HT1080 (cell line): Measurements from ENCODE around the gene KLF2. TPM values are rescaled to one million over a fixed set of nuclear protein-coding genes. Genes with fewer than 3 reads are reported as not detected.
"Not testable (repeated sequence)": the region's sequence is repeated elsewhere in the genome, so short reads cannot be mapped to it uniquely, and the experiment has no call there.

ENCODE experiments used
- DNase-seq: peaks from one replicate; pipeline ENCODE4 v3.0.0-alpha.2; 2015; ENCODE audit warnings: low read depth
- polyA plus RNA-seq, 2 experiments: library from polyadenylated mRNA; depleted of rRNA; stranded (reverse); fragments of >200 nt; gene quantifications; 2 replicates each; pipeline ENCODE4 v1.2.3, GENCODE V29; 2015
- total RNA-seq: library from RNA; depleted of rRNA; stranded (reverse); fragments of >200 nt; shearing (Covaris generic); gene quantifications from 2 replicates; pipeline ENCODE4 v1.2.3, GENCODE V29; 2014; rRNA removed

The KLF2 gene
- total RNA-seq: 15.6 and 37.9 TPM in 2 replicates
- 71.4 and 89.3 TPM in 2 replicates for polyA plus RNA-seq (2015; cell fraction: cytosol; rRNA removed)
- polyA plus RNA-seq (2015; cell fraction: nucleus; rRNA removed): 73.6 and 96.5 TPM in 2 replicates

DNA sequence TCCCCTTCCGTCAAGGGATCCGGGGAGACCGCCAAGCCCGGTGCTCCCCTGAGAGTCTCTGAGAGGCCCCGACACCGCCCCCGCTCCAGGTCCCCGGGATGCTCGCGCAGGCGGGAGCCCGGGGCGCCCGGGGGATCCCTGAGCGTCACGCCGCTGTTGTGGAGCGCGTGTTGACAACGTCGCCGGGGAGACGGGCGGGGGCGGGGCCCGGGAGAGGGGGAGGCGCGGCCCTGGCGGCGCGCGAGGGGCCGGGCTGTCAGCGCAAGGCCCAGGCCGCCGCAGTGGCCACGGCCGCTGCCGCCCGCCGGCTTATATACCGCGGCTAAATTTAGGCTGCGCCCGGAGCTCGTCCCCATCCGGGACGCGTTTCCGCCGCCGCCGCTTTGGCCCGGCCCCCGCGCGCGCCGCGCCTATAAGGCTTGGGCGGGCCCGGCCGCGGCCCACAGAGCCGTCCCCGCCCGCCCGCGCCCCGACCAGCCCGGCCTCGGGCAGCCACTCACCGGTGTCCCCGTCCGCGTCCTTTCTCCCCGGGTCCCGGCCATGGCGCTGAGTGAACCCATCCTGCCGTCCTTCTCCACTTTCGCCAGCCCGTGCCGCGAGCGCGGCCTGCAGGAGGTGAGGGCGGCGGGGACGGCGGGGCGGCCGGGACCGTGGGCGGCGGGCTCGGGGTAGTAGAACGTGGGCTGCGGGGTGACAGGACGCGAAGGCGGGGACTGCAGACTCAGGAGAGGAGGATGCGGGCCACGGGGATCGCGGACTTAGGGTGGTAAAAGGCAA is at the start of gene KLF2:
TSS of gene KLF2 (plus strand) at position 443 of the 777 bp plus-strand sequence. CDS start at position 541, 98 bp downstream.
- peak; percentile 87 for DNase-seq

DNA sequence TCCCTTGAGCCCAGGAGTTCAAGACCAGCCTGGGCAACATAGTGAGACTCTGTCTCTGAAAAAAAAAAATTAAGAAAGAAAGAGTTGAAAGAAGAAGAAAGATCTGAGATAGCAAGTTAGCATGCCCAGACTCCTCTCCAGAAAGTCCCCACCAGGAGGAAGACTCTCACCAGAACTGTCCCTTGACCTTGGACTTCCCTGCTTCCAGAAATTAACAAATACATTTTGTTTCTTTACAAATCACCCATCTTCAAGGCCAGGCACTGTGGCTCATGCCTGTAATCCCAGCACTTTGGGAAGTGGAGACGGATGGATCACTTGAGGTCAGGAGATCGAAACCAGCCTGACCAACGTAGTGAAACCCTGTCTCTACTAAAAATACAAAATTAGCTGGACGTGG is 44.3 kb upstream of the KLF2 start:
- no peak for DNase-seq

DNA sequence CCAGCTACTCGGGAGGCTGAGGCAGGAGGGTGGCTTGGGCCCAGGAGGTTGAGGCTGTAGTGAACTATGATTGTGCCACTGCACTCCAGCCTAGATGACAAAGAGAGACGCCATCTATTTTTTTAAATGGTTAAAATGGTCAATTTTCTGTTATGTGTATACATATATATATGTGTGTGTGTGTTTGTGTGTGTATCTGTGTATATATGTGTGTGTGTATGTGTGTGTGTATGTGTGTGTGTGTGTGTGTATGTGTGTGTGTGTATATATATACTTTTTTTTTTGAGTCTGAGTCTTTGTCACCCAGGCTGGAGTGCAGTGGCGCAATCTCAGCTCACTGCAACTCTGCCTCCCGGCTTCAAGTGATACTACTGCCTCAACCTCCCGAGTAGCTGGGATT is 42.9 kb upstream of the KLF2 start:
- no peak for DNase-seq

DNA sequence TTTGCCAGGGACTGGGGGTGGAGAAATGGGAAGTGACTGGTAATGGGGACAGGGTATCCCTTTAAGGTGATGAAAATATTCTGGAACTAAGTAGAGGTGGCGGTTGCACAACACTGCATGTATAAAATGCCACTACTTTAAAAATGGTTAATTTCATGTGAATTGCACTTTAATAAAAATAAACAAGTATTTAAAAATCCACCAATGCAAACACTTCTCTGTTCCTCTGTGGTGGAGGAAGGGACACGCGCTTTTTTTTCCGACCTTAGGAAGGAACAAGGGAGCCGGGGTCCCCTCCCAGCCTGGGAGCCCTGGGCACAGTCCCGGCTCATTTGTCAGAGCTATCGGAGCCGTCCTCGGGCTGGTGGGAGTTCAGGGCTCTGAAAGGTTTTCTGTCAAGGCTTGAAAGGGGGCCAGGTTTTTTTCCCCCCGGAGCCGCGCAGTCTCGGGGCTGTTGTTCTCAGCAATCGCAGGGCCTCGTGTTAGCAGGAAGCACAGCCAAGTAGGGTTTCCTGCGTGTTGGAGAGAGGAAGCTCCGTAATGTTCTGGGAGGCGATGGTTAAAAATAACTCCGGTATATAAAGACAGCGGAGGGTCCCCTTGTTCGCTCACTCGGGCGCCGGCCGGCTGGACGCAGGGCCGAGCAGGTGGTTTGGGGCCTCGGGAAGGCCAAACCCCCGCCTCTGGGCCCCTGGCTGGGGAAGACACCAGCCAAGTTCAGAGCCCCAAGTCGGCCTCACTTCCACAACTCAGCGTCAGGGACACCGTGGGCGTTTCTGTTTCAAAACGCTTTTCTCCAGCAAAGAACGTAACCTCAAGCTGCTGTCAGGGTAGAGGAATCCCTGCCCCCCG is 41.2 kb upstream of the KLF2 start:
- no peak for DNase-seq

DNA sequence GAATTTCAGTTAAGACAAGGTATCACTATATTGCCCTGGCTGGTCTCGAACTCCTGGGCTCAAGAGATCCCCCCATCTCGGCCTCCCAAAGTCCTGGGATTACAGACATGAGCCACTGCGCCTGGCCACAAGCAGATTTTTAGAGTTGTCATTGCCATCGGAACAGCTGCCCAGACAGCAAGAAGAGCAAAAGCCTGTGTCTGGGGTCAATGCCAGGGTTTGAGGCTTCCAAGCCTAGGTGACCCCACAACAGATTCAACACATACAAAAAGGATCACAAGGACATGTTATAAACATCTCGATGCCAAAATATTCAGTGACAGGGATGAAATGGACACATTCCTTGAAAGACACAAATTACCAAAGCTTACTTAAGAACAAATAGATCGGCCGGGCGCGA is 40.1 kb upstream of the KLF2 start:
- no peak for DNase-seq

DNA sequence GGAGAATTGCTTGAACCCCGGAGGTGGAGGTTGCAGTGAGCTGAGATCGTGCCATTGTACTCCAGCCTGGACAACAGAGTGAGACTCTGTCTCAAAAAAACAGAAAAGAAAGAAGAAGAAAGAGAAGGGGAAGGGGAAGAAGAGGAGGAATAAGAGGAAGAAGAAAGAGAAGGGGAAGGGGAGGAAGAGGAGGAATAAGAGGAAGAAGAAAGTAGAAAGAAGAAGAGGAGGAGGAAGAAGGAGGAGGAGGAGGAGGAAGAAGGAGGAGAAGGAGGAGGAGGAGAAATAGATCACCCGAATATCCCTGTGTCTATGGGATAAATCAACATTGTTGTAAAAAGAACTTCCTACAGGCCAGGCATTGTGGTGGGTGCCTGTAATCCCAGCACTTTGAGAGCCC is 39.5 kb upstream of the KLF2 start:
- DNase-seq: not testable (repeated sequence)

DNA sequence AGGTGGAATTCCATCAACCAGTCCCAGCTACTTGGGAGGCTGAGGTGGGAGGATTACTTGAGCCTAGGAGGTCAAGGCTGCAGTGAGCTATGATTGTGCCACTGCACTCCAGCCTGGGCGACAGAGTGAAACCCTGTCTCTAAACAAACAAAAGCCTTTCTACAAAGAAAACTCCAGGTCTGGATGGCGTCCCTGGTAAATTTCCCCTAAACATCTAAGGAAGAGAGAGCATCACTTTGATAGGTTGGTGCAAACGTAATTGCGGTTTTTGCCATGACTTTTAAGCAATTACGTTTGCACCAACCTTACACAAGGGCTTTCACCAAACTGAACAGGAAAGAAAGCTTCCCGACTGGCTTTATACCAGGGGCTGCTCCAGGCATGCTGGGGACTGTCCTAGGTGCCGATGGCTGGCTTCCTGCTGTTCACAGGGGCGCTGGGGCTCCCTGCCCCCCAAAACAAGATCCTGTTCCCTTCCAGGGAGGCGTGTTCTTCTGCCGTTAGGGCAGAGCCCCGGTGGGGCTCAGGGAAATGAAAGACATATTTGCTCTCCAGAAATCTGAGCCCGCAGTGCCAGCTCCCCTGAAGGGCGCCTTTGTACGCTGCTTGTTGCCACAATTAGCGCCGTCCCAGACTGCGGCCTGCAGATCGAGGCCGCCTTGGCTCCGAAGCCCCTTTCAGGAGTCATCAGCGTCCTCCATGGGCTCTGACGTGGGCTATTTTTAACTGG is 38.7 kb upstream of the KLF2 start:
- no peak for DNase-seq

DNA sequence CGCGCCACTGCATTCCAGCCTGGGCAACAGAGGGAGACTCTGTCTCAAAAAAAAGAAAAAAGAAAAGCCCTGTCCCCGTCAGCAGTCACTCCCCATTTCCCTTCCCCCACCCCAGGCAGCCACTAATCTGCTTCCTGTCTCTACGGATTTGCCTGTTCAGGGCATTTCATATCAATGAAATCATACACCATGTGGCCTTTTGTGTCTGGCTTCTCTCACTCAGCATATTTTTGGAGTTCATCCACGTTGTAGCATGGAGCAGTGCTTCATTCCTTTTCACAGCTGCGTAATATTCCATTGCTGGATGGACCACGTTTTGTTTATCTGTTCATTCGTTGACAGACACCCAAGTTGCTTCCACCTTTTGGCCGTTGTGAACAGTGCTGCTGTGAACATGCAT is 36.1 kb upstream of the KLF2 start:
- DNase-seq: no peak

DNA sequence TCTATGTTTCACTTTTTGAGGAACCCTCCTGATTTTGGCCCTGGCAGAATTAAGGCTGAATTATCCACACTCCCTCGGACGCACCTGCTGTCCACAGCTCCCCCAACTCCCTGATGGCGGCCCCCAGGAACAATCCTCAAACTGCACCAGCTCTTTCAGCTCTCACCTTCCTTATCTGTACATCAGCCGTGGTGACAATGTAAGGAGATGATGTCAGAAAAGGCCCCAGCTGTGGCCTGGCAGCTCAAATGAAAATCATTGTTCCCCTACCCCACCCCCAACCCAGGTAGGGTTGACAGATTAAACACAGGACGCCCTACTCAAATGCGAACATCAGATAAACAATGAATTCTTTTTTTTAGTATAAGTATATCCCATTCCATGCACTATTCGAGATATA is 35.0 kb upstream of the KLF2 start:
- DNase-seq: no peak

DNA sequence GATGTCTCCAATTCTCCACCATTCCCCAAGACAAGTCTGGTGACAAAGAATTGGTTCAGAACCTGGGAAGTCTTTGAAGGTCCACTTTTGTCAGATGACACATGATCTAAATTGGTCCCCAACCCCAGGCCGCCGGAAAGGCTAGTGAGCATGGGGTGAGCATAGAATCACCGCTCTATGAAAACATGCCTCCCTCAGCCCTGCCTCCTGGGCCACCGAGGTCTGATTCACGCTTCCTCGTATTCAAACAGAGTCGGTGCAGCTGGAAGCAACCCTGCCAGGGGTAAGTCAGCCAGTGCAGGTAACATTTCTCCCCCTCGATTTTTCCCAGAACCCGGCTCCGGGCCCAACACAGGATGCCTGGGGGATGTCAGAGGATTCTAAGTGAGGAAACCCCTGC is 33.9 kb upstream of the KLF2 start:
- DNase-seq: no peak

DNA sequence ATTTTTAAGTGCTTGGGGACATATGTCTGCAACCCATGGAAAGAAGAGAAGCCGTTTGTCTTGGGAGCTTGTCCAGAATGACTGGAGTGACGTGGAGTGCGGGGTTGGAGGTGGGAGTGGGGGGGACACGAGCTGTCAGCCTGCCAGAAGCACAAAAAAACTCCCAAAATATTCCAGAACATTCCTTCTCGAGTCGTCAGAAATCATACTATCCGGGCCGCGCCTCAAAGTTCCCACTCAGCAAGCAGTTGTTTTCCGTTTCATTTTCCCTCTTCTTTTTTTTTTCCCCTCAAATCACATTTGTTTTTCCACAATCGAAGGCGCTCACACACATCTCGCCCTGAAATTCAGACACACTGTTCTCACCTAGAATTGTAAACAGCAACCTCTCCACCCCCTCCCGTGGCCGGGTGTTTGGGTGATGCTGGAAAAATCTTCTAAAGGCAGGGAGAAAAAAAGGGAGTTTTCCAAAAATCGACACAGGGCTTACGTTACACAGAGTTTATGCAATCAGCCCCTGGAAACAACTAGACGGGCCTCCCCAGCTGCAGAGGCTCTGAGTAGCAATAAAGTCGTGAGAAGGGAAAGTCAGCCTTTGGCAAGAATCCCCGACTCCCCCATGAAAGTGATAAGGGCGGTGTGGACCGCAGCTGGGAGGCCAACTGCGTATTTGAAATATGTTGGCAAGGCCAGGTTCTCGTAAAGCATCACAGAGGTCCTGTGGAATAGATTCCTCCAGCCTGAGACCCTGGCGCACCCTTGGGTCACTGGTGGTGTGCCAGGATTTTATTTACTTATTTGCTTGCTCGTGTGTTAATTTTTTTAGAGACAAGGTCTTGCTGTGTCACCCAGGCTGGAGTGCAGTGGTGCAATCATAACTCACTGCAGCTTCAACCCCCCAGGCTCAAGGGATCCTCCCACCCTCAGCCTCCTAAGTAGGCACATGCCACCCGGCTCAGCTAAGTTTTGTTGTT is 31.2 kb upstream of the KLF2 start:
- DNase-seq: no peak

DNA sequence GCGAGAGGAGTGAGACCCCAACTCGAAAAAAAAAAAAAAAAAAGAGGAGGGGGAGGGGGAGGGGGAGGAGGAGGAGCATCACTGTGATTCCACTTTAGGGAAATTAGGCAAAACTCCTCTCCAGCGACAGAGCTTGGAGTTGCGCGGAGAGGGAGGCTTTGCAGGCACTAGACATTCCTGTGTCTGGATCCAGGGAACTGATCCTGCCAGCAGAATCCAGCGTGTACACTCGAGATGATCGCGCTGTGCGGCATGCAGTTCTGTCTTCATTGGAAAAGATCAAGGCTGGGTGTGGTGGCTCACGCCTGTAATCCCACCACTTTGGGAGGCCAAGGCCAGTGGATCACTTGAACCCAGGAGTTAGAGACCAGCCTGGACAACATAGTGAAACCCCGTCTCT is 29.6 kb upstream of the KLF2 start:
- DNase-seq: no peak

DNA sequence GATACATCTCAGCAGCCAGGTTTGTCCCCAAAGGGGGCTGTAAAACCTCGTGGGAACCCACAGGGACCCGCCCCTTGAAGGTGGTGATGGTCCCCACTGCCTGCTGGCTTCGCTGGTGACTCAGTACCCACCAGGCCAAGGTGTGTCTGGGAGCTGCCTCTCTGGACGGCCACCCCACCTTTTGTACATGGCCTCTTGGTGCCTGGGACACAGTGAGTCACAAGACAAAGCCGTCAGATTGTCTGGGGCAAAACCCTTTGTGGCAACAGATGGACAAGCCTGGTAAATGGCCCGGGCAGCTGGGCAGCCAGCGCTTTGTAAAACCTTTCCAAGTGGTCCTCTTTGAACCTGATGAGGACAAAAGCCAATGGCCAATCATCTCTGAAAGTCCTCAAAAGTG is 27.9 kb upstream of the KLF2 start:
- no peak for DNase-seq

DNA sequence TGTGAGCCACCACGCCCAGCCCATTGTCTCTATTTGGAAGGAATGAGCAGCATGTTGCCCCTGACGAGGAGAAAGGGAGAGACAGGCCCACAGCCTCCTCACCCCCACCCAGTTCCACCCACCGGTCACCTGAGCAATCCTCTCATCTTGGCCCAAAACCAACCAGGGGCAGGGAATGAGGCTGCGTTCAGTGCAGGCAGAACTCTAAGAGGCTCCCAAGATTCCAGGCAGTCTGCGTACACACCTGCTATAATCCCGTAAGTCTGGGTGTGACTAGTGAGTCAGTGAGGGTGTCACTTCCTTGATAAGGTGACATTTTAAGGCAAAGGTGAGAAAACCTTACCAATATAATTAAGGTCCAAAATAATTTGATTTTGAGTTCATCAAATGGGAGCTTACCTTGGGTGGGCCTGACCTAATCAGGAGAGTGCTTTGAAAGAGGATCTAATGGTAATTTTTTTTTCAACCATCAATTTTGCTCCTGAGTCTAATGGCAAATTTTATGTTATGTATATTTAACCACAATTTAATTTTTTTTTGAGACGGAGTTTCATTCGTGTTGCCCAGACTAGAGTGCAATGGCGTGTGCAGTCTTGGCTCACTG is 26.9 kb upstream of the KLF2 start:
- no peak for DNase-seq

DNA sequence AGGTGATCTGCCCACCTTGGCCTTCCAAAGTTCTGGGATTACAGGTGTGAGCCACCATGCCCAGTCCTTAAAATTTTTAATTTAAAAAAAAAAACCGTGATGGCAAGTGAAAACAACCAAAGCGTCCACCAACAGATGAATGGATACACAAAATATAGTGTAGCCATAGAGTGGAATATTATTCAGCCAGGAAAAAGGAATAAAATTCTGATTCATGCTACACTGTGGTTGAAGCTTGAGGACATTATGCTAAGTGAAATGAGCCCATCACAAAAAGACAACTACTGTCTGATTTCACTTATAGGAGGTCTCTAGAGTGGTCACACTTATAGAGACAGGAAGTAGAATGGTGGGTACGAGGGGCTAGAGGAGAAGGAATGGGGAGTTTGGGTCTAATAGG is 26.3 kb upstream of the KLF2 start:
- no peak for DNase-seq

DNA sequence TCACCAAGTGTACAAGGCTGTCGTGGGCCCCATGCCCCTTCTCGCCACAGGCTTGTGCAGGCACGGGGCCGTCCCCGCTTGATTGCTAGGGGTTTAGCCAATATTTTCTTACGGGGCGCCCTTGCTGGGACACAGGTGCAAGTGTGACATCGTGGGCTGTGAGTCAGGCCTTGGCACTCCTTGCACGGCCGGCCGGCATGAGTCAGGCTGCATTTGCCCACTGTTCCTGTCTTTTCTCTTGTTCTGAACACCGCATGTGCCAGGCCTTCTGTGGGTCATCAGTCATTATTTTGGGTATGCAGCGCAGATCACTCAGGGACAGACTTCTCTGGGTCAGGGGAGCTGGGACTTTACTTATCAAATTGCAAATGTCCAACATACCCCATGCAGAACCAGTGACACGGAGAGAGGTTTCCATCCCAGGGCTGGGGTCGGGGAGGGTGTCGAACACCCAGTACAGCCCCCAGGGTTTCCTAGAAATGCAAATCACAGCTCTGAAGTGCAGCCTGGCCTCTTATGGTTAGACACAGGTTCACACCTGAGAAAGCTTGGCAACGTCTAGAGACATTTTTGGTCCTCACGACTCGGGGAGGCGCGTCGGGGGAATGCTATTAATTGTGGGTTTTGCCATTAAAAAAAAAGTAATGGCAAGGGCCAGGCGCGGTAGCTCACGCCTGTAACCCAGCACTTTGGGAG is 22.5 kb upstream of the KLF2 start:
- DNase-seq: peak; percentile 93

DNA sequence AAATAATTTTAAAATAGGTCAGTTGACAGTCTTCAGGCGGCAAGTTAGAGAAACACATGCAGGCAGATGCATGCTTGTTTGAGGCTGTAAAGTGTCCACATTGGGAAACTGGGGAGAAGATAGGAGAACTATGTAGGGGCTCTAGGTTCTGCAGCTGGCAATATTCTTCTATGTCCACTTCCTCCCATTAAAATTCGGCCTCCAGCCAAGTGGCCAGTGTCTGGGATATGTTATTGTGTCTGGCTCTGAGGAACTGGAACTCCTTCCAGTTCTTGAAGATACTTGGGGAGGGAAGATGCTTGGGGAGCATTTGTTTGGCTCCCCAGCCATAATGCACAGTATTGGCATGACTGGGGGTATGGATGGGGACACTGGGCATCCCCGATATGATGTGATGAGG is 20.9 kb upstream of the KLF2 start:
- DNase-seq: no peak

DNA sequence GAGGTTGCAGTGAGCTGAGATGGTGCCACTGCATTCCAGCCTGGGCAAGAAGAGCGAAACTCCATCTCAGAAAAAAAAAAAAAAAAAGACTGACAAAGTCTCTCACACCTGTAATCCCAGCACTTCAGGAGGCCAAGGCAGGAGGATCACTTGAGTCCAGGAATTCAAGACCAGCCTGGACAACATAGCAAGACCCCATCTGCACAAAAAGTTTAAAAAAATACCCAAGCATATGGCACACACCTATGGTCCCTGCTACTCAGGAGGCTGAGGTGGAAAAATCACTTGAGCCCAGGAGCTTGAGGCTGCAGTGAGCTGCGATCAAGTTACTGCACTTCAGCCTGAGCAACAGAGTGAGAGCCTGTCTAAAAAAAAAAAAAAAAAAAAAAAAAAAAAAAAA is 20.1 kb upstream of the KLF2 start:
- DNase-seq: not testable (repeated sequence)

DNA sequence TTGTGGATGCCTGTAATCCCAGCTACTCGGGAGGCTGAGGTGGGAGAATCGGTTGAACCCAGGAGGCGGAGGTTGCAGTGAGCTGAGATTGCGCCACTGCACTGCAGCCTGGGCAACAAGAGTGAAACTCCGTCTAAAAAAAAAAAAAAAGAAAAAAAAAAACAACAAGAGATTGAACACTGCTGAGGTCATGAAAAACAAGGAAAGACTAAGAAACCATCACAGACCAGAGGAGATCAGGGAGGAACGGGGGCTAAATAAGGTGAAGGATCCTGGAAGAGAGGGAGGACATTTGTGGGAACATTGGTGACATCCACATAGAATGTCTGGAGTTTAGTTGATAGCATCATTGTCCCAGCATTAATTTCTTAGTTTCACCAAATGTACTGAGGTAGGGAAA is 19.6 kb upstream of the KLF2 start:
- not testable (repeated sequence) for DNase-seq
